ENCODE results near the gene C17orf67.

Gene C17orf67

DNA sequence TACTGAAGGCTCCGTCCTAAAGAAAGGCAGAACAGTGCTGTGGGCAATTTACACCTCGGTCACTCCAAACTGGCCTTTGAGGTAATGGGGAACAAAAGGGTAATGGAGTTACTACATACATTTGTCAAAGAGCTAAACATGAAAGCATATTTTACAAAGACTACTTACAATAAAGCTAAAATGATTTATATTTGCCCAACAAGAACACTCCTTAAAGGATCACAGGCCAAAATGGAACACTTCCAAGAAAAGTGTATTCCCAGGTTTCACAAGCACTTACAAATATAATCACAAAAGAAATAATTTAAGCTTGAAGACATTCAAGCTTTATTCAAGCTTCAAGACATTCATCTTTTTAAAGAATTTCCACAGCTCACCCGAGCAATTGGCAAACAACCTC is 29.3 kb downstream of the C17orf67 start:
- no peak for DNase-seq

GRCh38 chr17:56803071-56803470 is 30.6 kb downstream of the C17orf67 start:
- DNase-seq, result no peak

DNA sequence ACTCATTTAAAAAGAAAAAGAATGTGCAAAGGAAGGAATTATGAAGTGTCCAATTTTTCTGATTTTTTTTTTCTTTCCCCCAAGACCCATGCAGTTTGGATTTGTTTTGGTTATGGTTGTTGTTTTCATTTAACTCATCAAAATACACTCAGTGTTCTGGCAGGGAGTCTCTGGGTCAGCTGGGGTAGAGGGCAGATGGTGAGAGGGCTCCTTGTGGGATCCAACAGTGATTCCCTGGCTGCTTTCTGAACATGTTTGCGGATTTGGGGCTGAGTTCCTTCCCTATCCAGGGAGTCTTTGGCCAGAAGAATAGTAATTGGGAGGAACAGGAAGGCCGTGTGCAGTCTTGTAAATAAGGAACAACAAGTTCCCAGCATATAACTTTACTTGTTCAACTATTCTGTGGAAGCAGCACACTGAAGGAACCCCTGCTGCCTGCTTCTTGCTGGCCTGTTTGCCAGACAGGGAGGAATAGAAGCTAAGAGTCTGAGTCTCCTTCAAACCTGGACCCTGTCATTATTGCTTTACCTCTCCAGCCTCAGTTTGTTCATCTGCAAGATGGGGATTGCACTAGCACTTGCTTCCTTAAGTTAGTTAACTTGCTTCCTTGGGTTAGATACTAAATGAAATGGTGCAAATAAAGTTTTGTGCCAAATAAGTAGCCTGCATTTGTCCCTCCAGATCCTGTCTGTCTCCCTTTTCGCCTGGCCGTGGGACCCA is 32.1 kb downstream of the C17orf67 start:
- no peak for DNase-seq

GRCh38 chr17:56798916-56799315 is 34.8 kb downstream of the C17orf67 start:
- DNase-seq, result no peak

DNA sequence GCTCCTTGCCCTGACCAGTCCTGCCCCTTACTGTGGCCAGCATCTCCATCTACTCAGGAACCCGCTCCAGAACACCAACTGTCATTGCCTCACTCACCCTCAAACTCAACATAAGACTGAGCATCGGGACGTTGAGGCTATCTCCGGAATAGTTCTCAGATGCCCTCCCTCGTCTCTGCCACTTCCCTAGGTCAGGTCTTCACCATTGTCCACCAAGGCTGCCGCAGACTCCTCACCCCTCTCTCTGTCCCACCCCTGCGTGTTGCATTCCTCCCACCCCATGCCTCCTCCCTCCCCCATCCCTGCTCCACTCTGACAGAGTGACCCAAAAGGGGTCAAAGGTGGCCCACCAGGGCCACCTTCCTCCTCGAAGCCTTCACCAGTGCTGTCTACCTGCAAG is 37.2 kb downstream of the C17orf67 start:
- no peak for DNase-seq

GRCh38 chr17:56795221-56795865 is 38.4 kb downstream of the C17orf67 start:
- DNase-seq, result no peak

DNA sequence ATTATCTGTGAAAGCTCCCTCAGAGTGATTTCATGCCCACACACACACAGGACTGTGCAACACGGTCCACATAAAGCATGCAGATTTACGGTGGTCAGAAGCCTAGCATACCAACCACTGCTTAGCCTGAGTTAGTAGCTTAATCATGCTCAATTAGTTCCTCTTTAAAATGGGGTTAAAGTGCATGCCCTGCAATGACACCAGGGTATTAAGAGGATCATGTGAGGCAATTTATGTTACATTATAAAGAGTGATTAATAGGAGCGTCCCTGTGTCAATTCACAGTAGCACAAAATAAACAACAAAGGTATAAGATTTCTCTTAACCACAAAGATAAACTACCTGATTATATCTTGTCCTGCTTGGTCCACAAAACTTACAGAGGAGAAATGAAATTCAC is 39.8 kb downstream of the C17orf67 start:
- DNase-seq, result no peak

GRCh38 chr17:56793531-56793930 is 40.2 kb downstream of the C17orf67 start:
- no peak for DNase-seq

GRCh38 chr17:56792267-56792666 is 41.5 kb downstream of the C17orf67 start:
- DNase-seq, result no peak

DNA sequence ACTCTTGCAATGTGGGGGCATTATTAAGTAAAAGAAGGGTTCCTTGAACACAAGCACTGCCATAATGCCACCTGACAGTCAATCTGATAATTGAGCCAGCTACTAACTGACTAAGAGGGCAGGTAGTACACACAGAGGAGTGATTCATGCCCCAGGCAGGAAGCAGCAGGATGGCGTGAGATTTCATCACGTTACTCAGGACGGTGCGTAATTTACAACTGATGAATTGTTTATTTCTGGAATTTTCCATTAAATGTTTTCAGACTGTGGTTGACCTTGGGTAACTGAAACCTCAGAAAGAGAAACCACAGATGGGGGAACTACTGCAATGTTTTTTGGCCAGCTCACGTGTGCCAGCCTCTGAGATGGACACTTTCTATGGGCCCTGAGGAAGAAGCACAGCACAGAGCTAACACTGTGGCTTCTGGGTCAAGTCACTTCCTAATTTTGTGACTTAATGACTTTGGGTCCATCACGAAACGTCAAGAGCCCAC is 46.7 kb downstream of the C17orf67 start:
- DNase-seq, result peak; percentile 47 to 58

GRCh38 chr17:56785997-56786680 is 47.6 kb downstream of the C17orf67 start:
- DNase-seq, result no peak

DNA sequence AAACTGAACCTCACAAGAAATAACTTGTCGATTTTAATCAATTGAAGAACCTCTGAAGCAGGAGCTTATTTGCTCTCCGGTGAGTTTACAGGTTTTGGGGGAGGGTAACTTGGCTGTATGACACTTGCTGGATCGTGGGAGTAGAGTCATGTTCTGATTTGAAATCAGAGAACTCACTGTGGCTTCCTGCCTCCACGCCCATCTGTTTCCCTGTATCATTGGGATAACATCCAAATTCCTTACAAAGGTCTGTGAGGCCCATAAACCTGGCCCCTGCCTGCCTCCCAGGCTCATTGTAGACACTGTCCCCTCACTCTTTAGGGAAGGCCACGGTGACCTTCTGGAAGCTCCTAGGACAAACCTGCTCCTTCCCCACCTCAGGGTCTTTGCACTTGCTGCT is 48.3 kb downstream of the C17orf67 start:
- no peak for DNase-seq

DNA sequence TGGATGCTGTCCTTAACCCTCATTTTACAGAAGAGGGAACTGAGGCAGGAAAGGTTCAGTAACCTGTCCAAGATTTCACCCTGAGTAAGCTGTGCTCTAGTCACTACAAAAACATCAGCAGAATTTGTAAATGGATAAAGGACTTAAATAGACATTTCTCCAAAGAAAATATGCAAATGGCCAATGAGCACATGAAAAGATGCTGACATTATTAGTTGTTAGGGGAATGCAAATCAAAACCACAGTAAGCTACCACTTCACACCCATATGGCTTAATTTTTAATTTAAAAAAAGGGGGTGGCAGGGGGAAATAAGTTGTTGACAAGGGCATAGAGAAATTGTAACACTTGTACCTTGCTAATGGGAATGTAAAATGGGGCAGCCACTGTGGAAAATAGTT is 51.4 kb downstream of the C17orf67 start:
- DNase-seq, result no peak

GRCh38 chr17:56781906-56782305 is 51.8 kb downstream of the C17orf67 start:
- no peak for DNase-seq

DNA sequence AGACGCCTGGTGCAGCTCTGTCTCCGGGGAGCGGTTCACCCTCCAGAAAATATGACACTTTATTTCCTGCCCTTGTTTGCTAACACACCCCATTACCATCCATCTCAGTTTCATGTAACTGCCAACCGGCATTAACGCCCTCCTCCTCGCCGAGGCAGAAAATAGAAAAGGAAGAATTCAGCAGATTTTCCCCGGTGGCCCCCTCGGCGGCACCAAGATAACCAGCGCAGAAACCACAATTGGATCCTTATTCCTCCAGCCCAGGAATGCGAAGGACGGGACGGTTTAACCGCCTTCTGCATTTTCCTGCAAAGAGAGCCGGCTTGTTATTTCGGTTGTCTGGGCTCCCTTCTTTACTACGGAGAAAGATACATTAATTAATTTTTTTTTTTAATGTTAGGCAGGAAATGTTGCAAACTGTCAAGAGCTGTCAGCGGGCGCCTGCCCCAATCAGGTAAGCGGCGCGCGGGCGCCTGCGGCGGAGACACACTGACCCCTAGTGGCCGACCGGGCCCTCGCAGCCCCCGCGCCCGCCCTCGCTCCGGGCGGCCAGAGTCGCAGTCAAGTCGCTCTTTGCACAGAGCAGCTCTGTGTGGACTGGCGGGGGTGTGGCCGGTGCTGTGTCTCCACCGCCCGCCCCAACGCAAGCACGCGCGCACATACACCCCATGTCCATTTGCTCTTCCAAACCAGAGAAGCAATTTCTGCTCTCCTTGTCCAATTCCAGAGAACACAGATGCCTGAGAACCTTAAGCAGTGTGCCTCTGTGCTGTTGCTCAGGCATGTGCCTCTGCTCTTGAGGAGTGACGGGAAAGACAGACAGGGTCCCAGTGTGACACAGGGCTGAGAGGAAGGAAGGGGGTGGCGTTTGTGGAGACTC is 53.6 kb downstream of the C17orf67 start:
- peak; percentile 81 to 82 for DNase-seq

GRCh38 chr17:56779322-56779721 is 54.4 kb downstream of the C17orf67 start:
- DNase-seq, result no peak

DNA sequence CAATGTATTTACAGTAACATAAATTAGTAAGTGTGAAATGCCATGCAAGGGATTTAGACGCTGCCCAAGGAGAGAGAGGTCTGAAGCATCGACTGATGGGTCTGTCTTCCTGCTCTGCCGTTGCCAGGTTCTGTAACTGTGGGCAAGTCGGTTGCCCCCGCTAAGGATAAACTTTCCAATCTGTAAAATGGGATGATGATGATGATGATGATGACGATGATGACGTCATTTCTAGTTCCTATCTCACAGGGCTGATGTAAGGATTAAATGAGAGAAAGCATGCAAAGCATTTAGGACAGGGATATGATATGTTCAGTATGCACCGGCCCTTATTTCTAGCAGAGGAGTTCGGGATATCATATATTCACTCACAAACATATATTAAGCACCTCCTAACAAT is 54.8 kb downstream of the C17orf67 start:
- no peak for DNase-seq

DNA sequence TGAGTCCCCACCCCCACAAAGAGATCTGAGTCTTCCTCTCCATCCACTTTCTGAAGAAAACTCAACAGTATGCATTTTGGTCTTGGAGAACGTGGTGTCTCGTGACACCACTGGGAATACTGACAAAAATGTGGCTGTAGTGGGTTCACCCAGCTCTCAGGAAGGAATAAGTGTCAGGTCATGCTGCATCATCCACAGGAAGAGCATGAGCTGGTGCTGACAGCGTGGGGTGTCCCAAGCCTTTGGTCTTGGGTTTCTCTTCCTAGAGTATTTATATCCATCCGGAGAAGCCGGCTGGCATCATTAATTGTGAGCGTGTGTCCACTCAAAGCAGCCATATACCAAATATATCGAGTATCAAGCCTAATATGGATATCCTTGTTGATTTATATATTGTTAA is 55.9 kb downstream of the C17orf67 start:
- DNase-seq, result no peak

DNA sequence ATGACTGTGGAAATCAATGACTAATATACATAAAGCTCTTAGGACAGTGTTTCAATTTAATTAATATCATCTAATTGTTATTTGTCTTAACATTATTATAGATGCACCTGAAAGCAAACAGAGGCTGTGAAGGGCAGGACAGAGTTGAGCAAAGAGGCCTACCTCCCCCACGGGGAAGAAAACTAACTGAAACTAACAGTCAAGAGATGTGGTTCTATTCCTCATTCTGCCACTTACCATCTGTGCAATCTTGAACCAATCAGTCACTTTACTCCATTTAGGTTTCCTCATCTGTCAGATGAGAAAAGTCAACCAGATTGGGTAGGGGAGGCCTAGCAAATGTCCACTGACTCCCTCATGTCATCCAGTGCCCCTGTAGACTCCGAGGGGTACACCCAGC is 59.1 kb downstream of the C17orf67 start:
- DNase-seq, result no peak

DNA sequence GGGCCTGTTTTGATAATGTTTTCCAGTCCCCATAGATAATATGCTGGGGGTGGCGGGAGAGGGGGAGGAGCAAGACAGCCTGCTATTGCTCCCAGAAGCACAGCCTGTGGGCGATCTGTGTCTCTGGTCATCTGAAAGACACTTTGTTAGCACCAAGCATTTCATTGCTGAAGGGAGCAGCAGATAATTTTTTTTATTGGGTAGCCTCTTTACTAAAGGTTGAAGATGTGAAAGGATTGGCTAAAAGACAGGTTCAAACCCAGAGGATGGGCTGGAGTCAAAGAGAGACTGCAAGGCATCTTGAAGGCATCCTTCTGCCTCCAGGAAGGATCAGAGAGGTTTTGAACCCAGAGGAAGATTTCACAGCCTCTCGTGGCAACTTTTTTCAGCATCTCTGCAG is 60.6 kb downstream of the C17orf67 start:
- no peak for DNase-seq

DNA sequence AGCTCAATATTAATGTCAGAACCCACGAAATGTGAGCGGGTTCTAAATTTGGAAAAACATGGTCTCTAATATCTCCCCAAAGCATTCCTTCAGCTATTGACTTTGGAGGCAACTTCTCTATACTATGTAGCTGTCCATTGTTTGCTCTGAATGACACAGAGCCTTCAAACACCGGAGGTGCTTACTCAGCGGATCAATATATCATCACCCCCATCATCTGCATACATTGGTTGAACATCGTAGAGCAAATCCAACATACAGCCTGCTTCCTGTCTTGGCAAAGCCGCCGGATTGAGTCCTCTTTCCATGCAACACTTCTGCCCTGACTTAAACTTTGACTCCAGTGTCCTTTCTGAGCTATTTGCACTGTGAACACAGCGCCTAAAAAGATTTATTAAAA is 61.3 kb downstream of the C17orf67 start:
- no peak for DNase-seq

GRCh38 chr17:56771975-56772374 is 61.7 kb downstream of the C17orf67 start:
- no peak for DNase-seq

DNA sequence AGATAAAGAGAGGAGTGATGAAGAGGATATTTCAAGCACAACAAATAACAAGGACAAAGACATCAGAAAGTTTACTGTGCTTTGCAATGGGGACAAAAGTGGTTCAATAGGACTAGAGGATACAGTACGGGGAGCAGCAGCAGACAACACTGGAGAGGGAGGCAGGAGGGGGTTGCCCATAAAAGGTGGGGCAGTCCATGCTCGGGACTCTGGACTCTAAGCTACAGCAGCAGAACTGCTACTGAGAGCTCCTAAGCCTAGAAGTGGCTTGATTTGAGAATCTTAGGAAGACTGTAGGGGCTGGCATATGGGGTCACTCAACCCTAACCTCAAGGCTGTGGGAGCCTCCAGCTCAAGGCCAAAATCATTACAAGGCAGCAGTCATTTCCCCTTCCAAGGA is 62.2 kb downstream of the C17orf67 start:
- no peak for DNase-seq

Data from activated CD4-positive, alpha-beta T cell treated with anti-CD3 and anti-CD28 coated beads for 4 hours (primary cell).